Esophagus squamous epithelium (tissue), 5 donors: ENCODE measurements around the gene CYP2R1. TPM values are rescaled to one million over a fixed set of nuclear protein-coding genes. Genes with fewer than 3 reads are reported as not detected.
A peak's percentile ranks its signal among the peaks of the same experiment; 100 is the strongest.

Experiments
- DNase-seq: peaks from one replicate; lab custom pipeline; 2025; lab: John Stamatoyannopoulos, UW
- H3K27ac ChIP-seq, 4 donors: fragments of 200-600 bp; sonication (generic); one replicate each; pipeline ENCODE4 v1.5.1; 2016 to 2019; ENCODE audit warnings: mild to moderate bottlenecking in 1 of 4
- H3K27me3 ChIP-seq, 4 donors: fragments of 200-600 bp; sonication (generic); 1 replicate in 3 of 4; 2 replicates in 1 of 4; pipeline versions ENCODE4 v1.5.1 to v1.6.0; 2017 to 2021; ENCODE audit warnings: antibody characterized with exemption in 1 of 4
- H3K36me3 ChIP-seq, 3 donors: fragments of 200-600 bp; sonication (generic); one replicate each; pipeline ENCODE4 v1.5.1; 2016 to 2019
- H3K4me1 ChIP-seq, 3 donors: fragments of 200-600 bp; sonication (generic); one replicate each; pipeline ENCODE4 v1.5.1; 2017 to 2019
- H3K4me3 ChIP-seq, 4 donors: fragments of 200-600 bp; sonication (generic); 1 replicate in 3 of 4; 2 replicates in 1 of 4; pipeline ENCODE4 v1.5.1; 2016 to 2019; ENCODE audit warnings: mild to moderate bottlenecking in 2 of 4, moderate library complexity in 1 of 4
- H3K9me3 ChIP-seq, 3 donors: fragments of 200-600 bp; sonication (generic); one replicate each; pipeline ENCODE4 v1.5.1; 2016 to 2019
- CTCF ChIP-seq, 6 experiments: fragments of 450-650 bp in 4 of 6; fragments of 200-600 bp in 2 of 6; sonication (generic) in 2 of 6; IDR thresholded peaks; one replicate each; pipeline ENCODE4 v1.5.1; 2016 to 2019; ENCODE audit warnings: antibody characterized with exemption in 6 of 6, mild to moderate bottlenecking in 4 of 6, moderate library complexity in 4 of 6
- POLR2A ChIP-seq, 4 donors: fragments of 450-650 bp; IDR thresholded peaks; one replicate each; pipeline ENCODE4 v1.6.1; 2017; ENCODE audit warnings: antibody characterized with exemption in 4 of 4, mild to moderate bottlenecking in 4 of 4, moderate library complexity in 3 of 4
- WGBS, 2 donors: methylation state at CpG; one replicate each; pipeline ENCODE4 v1.1.5; 2018; 5-methylcytosine and 5-hydroxymethylcytosine counted together
- intact Hi-C: fragments of 100-400 bp; cut with DNase I; formaldehyde crosslinking; loops from one replicate; pipeline ENCODE4 v1.15.0; 2022
- total RNA-seq, 4 donors: library from RNA; depleted of rRNA; stranded (reverse); fragments of >200 nt; gene quantifications; one replicate each; pipeline ENCODE4 v1.1.0, GENCODE V29; 2016
- donor health status: DM: yes; HTN: yes; CAD: no.

CYP2R1 gene, protein sequence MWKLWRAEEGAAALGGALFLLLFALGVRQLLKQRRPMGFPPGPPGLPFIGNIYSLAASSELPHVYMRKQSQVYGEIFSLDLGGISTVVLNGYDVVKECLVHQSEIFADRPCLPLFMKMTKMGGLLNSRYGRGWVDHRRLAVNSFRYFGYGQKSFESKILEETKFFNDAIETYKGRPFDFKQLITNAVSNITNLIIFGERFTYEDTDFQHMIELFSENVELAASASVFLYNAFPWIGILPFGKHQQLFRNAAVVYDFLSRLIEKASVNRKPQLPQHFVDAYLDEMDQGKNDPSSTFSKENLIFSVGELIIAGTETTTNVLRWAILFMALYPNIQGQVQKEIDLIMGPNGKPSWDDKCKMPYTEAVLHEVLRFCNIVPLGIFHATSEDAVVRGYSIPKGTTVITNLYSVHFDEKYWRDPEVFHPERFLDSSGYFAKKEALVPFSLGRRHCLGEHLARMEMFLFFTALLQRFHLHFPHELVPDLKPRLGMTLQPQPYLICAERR
- 10 to 100 TPM; 13.0 to 20.4 (median 16.3) TPM for total RNA-seq

DNA sequence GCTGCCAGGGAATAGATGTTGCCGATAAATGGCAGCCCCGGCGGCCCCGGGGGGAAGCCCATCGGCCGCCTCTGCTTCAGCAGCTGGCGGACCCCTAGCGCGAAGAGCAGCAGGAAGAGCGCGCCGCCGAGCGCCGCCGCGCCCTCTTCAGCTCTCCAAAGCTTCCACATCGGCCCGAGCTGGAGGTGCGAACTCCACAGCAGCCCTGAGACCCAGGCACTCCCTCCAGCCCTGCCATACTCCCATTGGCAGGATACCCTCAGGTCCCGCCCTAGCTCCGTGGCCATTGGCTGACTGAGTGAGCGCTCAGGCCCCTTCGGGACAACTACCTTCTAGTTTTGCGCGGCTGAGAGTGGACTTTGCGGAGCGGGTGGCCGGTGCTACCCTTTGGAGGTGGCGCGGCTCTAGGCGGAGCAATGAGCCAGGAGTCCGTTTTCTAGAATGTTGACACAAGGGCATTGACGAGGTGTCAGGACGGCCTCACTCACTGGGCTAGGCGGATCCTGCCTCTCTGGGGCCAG lies at the start of gene CYP2R1:
CYP2R1 (minus strand) TSS at position 196 of the 521 bp plus-strand sequence; CDS start at position 170, 26 bp downstream.
- Histone ChIP-seq H3K27me3 (no peaks in the 10 kb centered on the region), H3K36me3 (no peaks in the 10 kb centered on the region), H3K27ac (peak within 1 kb of the TSS; percentile 90 to 98 (median 96)), H3K4me3 (peak within 1 kb of the TSS; percentile 62 to 96 (median 86)), H3K4me1 (peaks cover 2 to 45% (median 10%) of the 10 kb centered on the region in 3 donors), H3K9me3 (no peaks in the 10 kb centered on the region)
- intact Hi-C loops = loop anchor here (10.0 kb wide), 1 partner anchor 247 kb away; the partner anchor contains the start of gene PDE3B
- WGBS, 2 donors = 0 to 2% methylated on average over 5 to 13 of the region's 36 CpGs
- DNase-seq = peak; percentile 76
- TF ChIP-seq POLR2A (IDR thresholded peaks at IDR 0.05) (peak in 2 of 4 donors; percentile 3 to 74), CTCF (IDR thresholded peaks at IDR 0.05) (no peak)

DNA sequence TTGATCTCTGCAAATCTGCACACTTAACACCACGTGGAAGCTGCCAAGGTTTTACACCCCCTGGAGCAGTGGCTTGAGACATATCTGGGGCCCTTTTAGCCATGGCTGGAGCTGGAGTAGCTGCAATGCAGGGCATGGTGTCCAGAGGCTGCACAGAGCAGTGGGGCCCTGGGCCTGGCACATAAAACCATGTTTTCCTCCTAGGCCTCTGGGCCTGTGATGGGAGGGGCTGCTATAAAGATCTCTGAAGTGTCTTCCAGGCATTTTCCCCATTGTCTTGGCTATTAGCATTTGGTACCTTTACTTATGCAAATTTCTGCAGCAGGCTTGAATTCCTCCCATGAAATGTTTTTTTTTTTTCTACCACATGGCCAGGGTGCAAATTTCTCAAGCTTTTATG lies 46.9 kb upstream of the CYP2R1 start:
- WGBS, 2 donors = no CpG with 5 or more reads among the region's 1 CpG
- intact Hi-C loops = no loop called here
- DNase-seq = no peak
- no peaks in the 10 kb centered on the region for H3K4me1 ChIP-seq
- H3K27me3 ChIP-seq = no peaks in the 10 kb centered on the region
- no peak overlapping the region for H3K4me3 ChIP-seq
- no peak overlapping the region for H3K27ac ChIP-seq
- H3K9me3 ChIP-seq = no peaks in the 10 kb centered on the region
- H3K36me3 ChIP-seq = no peaks in the 10 kb centered on the region
- TF ChIP-seq POLR2A (IDR thresholded peaks at IDR 0.05) (no peak), CTCF (IDR thresholded peaks at IDR 0.05) (no peak)

- DNase-seq = no peak
- WGBS, 2 donors = 71 to 86% methylated on average over 1 of the region's 1 CpG
- no peaks in the 10 kb centered on the region for H3K36me3 ChIP-seq
- H3K4me3 ChIP-seq = no peak overlapping the region
- no peaks in the 10 kb centered on the region for H3K27me3 ChIP-seq
- TF ChIP-seq POLR2A (IDR thresholded peaks at IDR 0.05) (no peak), CTCF (IDR thresholded peaks at IDR 0.05) (no peak)
- intact Hi-C loops = no loop called here
- H3K9me3 ChIP-seq = no peaks in the 10 kb centered on the region
- no peak overlapping the region for H3K27ac ChIP-seq
- no peaks in the 10 kb centered on the region for H3K4me1 ChIP-seq
Observed at GRCh38 chr11:14934641-14935351, 42.8 kb upstream of the CYP2R1 start.

- Histone ChIP-seq H3K27ac (no peak overlapping the region), H3K9me3 (no peaks in the 10 kb centered on the region), H3K4me3 (no peak overlapping the region), H3K4me1 (no peaks in the 10 kb centered on the region), H3K27me3 (no peaks in the 10 kb centered on the region), H3K36me3 (no peaks in the 10 kb centered on the region)
- intact Hi-C loops = no loop called here
- no peak for DNase-seq
- no peak for TF ChIP-seq CTCF (IDR thresholded peaks at IDR 0.05)
- TF ChIP-seq POLR2A (IDR thresholded peaks at IDR 0.05) = no peak
Observed at GRCh38 chr11:14932447-14932846, 40.4 kb upstream of the CYP2R1 start.
